Tibial artery (tissue), 4 donors: ENCODE data around the gene PADI4.

Experiments used
- DNase-seq, 2 donors: peaks; one replicate each; pipeline ENCODE4 v3.0.0-alpha.2; 2019
- H3K27ac ChIP-seq, 2 donors: fragments of 200-600 bp; sonication (generic) in 1 of 2; 1 replicate in 1 of 2; 2 replicates in 1 of 2; pipeline ENCODE4 v1.5.1; 2018 to 2019; ENCODE audit warnings: mild to moderate bottlenecking in 1 of 2
- H3K27me3 ChIP-seq, 2 donors: fragments of 200-600 bp; sonication (generic) in 1 of 2; one replicate each; pipeline versions ENCODE4 v1.5.1 to v1.6.0; 2016 to 2019
- H3K36me3 ChIP-seq, 3 donors: fragments of 200-600 bp; sonication (generic) in 2 of 3; one replicate each; pipeline ENCODE4 v1.5.1; 2016 to 2019; ENCODE audit warnings: mild to moderate bottlenecking in 2 of 3
- H3K4me1 ChIP-seq, 4 donors: fragments of 200-600 bp; sonication (generic) in 2 of 4; 1 replicate in 3 of 4; 2 replicates in 1 of 4; pipeline ENCODE4 v1.5.1; 2016 to 2019
- H3K4me3 ChIP-seq, 2 donors: fragments of 200-600 bp; sonication (generic) in 1 of 2; 1 replicate in 1 of 2; 2 replicates in 1 of 2; pipeline ENCODE4 v1.5.1; 2018 to 2019; ENCODE audit warnings: mild to moderate bottlenecking in 2 of 2
- H3K9me3 ChIP-seq, 3 donors: fragments of 200-600 bp; sonication (generic) in 1 of 3; one replicate each; pipeline ENCODE4 v1.5.1; 2016 to 2019
- CTCF ChIP-seq, 2 experiments: fragments of 200-600 bp in 1 of 2; fragments of 450-650 bp in 1 of 2; IDR thresholded peaks; one replicate each; pipeline ENCODE4 v1.5.1; 2017 to 2019; ENCODE audit warnings: antibody characterized with exemption in 2 of 2, mild to moderate bottlenecking in 1 of 2, moderate library complexity in 1 of 2
- intact Hi-C: fragments of 100-400 bp; cut with DNase I; formaldehyde crosslinking; loops from one replicate; pipeline ENCODE4 v1.15.0; 2023; ENCODE audit warnings: low total_unique reads

The PADI4 gene

GRCh38 chr1:17292299-17293160 lies 15.5 kb upstream of the PADI4 start:
- Histone ChIP-seq H3K4me3 (no peak overlapping the region), H3K9me3 (no peaks in the 10 kb centered on the region), H3K27me3 (peaks cover 0 to 34% of the 10 kb centered on the region in 2 donors), H3K27ac (no peak overlapping the region), H3K4me1 (no peaks in the 10 kb centered on the region), H3K36me3 (no peaks in the 10 kb centered on the region)
- intact Hi-C loops, result no loop called here
- no peak for DNase-seq
- no peak for TF ChIP-seq CTCF (IDR thresholded peaks at IDR 0.05)

GRCh38 chr1:17293681-17294425 lies 14.1 kb upstream of the PADI4 start:
- peaks cover 0 to 29% of the 10 kb centered on the region in 2 donors for H3K27me3 ChIP-seq
- H3K4me3 ChIP-seq, result no peak overlapping the region
- H3K36me3 ChIP-seq, result no peaks in the 10 kb centered on the region
- intact Hi-C loops, result no loop called here
- H3K9me3 ChIP-seq, result no peaks in the 10 kb centered on the region
- H3K27ac ChIP-seq, result no peak overlapping the region
- no peak for TF ChIP-seq CTCF (IDR thresholded peaks at IDR 0.05)
- H3K4me1 ChIP-seq, result no peaks in the 10 kb centered on the region
- DNase-seq, result no peak

GRCh38 chr1:17295292-17295691 lies 12.7 kb upstream of the PADI4 start:
- Histone ChIP-seq H3K4me1 (no peaks in the 10 kb centered on the region), H3K36me3 (no peaks in the 10 kb centered on the region), H3K27ac (no peak overlapping the region), H3K27me3 (peaks cover 0 to 24% of the 10 kb centered on the region in 2 donors), H3K4me3 (no peak overlapping the region), H3K9me3 (no peaks in the 10 kb centered on the region)
- no peak for TF ChIP-seq CTCF (IDR thresholded peaks at IDR 0.05)
- intact Hi-C loops, result no loop called here
- DNase-seq, result no peak

- no peak overlapping the region for H3K27ac ChIP-seq
- no peak for TF ChIP-seq CTCF (IDR thresholded peaks at IDR 0.05)
- intact Hi-C loops, result no loop called here
Observed at GRCh38 chr1:17296086-17296485, 11.9 kb upstream of the PADI4 start.

GRCh38 chr1:17297991-17298390 lies 10.0 kb upstream of the PADI4 start:
- H3K4me1 ChIP-seq, result no peaks in the 10 kb centered on the region
- intact Hi-C loops, result no loop called here
- no peaks in the 10 kb centered on the region for H3K36me3 ChIP-seq
- no peak for TF ChIP-seq CTCF (IDR thresholded peaks at IDR 0.05)
- H3K4me3 ChIP-seq, result no peak overlapping the region
- H3K27me3 ChIP-seq, result peaks cover 0 to 12% of the 10 kb centered on the region in 2 donors
- no peak for DNase-seq
- H3K27ac ChIP-seq, result no peak overlapping the region
- peaks cover 0 to 14% (median 5%) of the 10 kb centered on the region in 3 donors for H3K9me3 ChIP-seq

More at GRCh38 chr1:17296086-17296485, 11.9 kb upstream of the PADI4 start:
- Histone ChIP-seq H3K27me3 (peaks cover 0 to 16% of the 10 kb centered on the region in 2 donors), H3K36me3 (no peaks in the 10 kb centered on the region), H3K4me3 (no peak overlapping the region), H3K4me1 (no peaks in the 10 kb centered on the region), H3K9me3 (peaks cover 0 to 4% (median 2%) of the 10 kb centered on the region in 3 donors)
- no peak for DNase-seq
